HG02870 (cell line): ENCODE data around the gene STARD8.
"Not testable (repeated sequence)": the region's sequence is repeated elsewhere in the genome, so short reads cannot be mapped to it uniquely, and the experiment has no call there.

Experiments used
- ATAC-seq: cut with Tn5 transposase; IDR thresholded peaks from one replicate; pipeline ENCODE4 v1.9.1; 2021; ENCODE audit warnings: mild to moderate bottlenecking, moderate library complexity; ENCODE audit not compliant: unreplicated experiment

STARD8 gene

GRCh38 chrX:68659385-68659784 lies 11.9 kb downstream of the STARD8 start:
- ATAC-seq, result no peak

GRCh38 chrX:68659786-68660185 lies 12.3 kb downstream of the STARD8 start:
- ATAC-seq, result no peak

GRCh38 chrX:68660746-68661145 lies 13.3 kb downstream of the STARD8 start:
- no peak for ATAC-seq

GRCh38 chrX:68665502-68665901 lies 18.0 kb downstream of the STARD8 start:
- ATAC-seq, result no peak

- ATAC-seq, result no peak
Observed at GRCh38 chrX:68666580-68666979, 19.1 kb downstream of the STARD8 start.

- ATAC-seq, result no peak
Observed at GRCh38 chrX:68669094-68669860, 21.8 kb downstream of the STARD8 start.

GRCh38 chrX:68669871-68670270 lies 22.4 kb downstream of the STARD8 start:
- no peak for ATAC-seq

- no peak for ATAC-seq
Observed at GRCh38 chrX:68671221-68671620, 23.8 kb downstream of the STARD8 start.

GRCh38 chrX:68672581-68673318 lies 25.3 kb downstream of the STARD8 start:
- no peak for ATAC-seq

- ATAC-seq, result no peak
Observed at GRCh38 chrX:68675571-68675970, 28.1 kb downstream of the STARD8 start.

GRCh38 chrX:68676335-68676734 lies 28.9 kb downstream of the STARD8 start:
- ATAC-seq, result no peak

- ATAC-seq, result no peak
Observed at GRCh38 chrX:68677998-68678397, 30.5 kb downstream of the STARD8 start.

- no peak for ATAC-seq
Observed at GRCh38 chrX:68681443-68681941, 34.0 kb downstream of the STARD8 start.

GRCh38 chrX:68682790-68683189 lies 35.3 kb downstream of the STARD8 start:
- no peak for ATAC-seq

- no peak for ATAC-seq
Observed at GRCh38 chrX:68683580-68683979, 36.1 kb downstream of the STARD8 start.

- ATAC-seq, result no peak
Observed at GRCh38 chrX:68684291-68684918, 36.9 kb downstream of the STARD8 start.

- no peak for ATAC-seq
Observed at GRCh38 chrX:68684919-68685304, 37.4 kb downstream of the STARD8 start.

GRCh38 chrX:68685685-68686084 lies 38.2 kb downstream of the STARD8 start:
- ATAC-seq, result no peak

GRCh38 chrX:68686097-68686977 lies 38.9 kb downstream of the STARD8 start:
- no peak for ATAC-seq

- not testable (repeated sequence) for ATAC-seq
Observed at GRCh38 chrX:68688931-68689330, 41.5 kb downstream of the STARD8 start.
